GM21723 (cell line): Measurements from ENCODE around the gene ST6GALNAC3.

ENCODE experiments used
- ATAC-seq: cut with Tn5 transposase; IDR thresholded peaks from one replicate; pipeline ENCODE4 v1.9.1; 2021; ENCODE audit warnings: mild to moderate bottlenecking, moderate library complexity; ENCODE audit not compliant: unreplicated experiment

Gene ST6GALNAC3

GRCh38 chr1:76140227-76140626 is 65.7 kb downstream of the ST6GALNAC3 start:
- ATAC-seq = no peak

- ATAC-seq = no peak
These were observed 67.4 kb downstream of the ST6GALNAC3 start for GRCh38 chr1:76141929-76142328.

DNA sequence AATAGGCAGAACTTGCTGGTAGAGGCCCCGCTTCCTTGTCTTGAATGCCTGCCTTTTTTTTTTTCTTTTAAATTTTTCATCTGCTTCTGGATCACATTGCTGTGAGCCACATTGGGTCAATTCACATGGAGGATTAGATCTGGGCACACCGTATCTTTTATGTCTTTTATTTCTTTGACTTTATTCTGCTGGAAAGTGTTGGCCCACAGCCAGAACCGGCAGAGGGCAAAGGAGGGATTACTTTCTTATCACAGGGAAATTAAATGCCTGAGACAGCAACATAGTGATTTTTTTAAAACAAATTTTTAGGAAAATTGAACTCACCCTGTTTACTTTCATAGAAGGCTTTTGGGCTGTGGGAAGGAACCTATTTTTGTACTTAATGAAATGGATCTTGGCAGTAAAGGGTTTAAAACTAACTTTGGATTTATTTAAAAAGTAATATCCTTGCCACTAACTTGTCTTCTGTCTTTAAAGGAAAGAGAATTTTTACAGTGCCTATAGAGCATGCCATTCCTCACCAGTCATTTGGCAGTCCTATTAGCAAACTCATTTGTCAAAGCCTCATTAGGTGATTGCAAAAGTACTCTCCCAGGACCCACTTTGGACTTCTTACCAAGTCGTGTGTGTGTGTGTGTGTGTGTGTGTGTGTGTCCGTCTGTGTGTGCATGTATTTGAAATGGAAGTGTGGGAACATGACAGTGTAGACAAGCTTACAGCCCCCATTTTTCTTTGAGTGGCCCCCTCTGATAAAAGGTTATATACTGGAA is 68.4 kb downstream of the ST6GALNAC3 start:
- no peak for ATAC-seq

- ATAC-seq = no peak
These were observed 69.7 kb downstream of the ST6GALNAC3 start for GRCh38 chr1:76144247-76144646.

- no peak for ATAC-seq
These were observed 70.8 kb downstream of the ST6GALNAC3 start for GRCh38 chr1:76145332-76145731.

DNA sequence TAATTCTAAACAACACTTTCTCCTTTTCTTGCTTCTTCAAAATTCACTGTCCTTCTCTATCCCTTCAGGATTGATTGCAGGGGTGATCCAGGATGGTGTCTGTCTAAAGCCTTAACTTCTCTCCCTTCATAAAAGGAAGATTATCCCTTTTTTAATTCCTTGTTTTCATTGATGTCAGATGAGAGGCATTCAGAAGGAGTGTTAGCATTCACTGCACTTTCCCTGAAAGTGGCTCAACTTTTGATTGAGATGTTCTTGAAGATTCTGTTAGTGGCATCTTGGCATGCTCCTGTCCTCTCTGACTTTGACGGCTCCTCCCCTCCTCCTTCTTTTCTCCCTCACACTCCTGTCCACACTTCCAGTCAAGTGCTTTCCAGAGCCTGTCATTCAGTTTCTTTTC is 71.6 kb downstream of the ST6GALNAC3 start:
- ATAC-seq = no peak

DNA sequence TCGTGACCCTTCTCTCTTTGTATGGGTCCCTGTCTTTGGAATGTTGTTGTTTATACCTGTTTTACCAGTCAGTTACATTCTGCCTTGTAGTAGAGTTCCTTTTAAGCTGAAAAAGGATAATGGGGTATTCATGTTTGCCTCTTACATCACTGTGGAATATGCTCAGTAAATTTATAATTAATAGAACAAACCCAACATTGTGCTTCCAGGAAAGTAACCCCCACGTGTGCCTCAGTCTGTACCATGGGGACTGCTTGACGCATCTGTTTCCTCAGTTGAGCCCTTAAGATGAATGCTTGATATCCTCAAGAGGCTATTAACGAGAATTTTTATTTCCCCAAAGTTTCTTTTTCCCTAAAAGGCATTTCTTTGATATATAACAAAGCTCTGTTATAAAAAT is 73.4 kb downstream of the ST6GALNAC3 start:
- ATAC-seq = no peak

- ATAC-seq = no peak
These were observed 73.9 kb downstream of the ST6GALNAC3 start for GRCh38 chr1:76148460-76148859.

GRCh38 chr1:76153841-76154205 is 79.3 kb downstream of the ST6GALNAC3 start:
- no peak for ATAC-seq

DNA sequence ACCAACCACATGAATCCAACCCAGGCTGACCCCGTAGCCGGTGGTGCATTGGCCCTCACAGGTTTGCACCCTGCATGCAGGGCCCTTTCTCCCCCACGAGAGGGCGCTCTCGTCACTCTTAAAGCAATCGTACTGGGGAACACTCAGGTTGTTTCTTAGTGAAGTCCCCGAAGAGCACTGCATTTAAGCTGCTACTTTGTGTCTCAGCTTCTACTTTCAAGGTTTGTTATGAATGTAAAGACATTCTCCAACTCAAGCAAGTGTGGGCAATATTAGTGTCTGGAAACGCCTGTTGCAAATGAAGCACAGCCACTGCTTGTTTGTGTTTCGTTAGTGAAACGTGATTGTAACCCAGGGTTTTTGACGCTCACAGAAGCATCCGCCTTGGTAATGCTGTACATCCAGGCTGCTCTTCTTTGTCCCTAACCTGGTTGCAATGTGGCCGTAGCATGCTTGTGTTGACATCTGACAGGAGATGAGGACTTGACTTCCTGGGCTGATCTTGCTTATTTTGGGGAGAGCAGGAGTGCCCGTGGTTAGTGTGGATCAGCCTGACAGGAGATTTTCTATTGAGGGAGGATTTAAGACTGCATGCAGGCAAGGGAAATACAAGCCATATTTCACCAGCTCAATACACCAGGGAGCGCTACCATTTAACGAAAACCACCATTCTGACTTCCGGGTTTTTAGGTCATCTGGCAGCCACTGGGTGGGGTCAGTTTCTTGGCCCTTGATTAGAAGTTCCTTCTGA is 79.8 kb downstream of the ST6GALNAC3 start:
- peak; percentile 98 for ATAC-seq

GRCh38 chr1:76156987-76157386 is 82.4 kb downstream of the ST6GALNAC3 start:
- no peak for ATAC-seq

GRCh38 chr1:76158126-76158525 is 83.6 kb downstream of the ST6GALNAC3 start:
- ATAC-seq = no peak

DNA sequence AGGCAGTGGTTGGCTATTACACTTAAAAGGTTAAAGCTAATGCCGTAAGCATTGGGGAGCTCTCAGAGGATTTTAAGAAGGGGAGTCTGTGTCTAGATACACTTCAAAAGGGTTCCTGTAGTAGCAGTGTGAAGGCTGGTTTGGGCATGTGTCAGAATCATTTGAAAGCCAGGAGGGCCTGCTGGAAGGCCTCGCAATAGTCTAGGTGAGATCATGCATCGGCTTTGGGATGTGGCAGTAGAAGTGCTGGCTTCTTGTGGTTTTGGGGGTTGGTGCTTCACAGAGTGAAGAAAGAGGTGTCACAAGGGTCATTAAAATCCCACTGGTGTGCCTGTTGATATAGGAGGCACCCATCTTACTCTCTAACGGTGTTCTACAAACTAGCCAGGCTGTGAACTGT is 85.7 kb downstream of the ST6GALNAC3 start:
- no peak for ATAC-seq

DNA sequence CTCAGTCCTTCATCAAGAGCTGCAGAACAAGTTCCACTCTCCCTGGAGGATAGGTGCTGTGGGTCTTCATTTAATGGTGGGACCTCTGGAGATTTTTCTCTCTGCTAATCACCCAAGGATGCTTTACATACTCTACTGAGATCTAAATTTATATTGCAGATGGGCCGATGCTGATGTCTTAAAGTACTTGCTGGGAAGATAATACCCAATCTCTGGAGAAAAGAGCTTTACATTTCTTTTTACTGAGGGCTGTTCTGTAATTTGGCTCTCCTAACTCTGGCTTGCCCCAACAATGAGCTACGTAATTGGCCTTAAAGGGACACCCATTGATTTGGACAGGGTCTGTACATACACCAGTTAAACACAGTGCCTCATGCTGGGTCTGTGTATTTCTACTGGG is 86.9 kb downstream of the ST6GALNAC3 start:
- no peak for ATAC-seq

- ATAC-seq = no peak
These were observed 87.7 kb downstream of the ST6GALNAC3 start for GRCh38 chr1:76162254-76162653.

DNA sequence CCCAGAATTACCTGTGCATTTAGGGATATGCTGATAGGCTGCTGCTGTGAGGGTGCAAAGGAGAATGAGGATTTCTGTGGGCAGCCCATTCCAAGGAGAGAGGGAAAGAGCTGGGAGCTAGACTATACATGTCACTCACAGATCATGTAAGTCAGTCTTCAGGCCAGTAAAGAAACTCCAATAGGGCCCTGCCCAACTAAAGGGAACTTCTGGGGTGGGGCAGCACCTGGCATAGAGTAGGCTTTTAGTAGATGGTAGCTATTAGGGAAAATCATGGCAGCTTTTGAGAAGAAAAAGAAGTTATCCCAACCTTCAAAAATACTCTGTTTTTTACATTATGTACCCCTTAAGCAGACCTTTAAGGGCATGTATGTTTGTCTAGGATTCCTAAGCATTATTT is 89.6 kb downstream of the ST6GALNAC3 start:
- no peak for ATAC-seq

DNA sequence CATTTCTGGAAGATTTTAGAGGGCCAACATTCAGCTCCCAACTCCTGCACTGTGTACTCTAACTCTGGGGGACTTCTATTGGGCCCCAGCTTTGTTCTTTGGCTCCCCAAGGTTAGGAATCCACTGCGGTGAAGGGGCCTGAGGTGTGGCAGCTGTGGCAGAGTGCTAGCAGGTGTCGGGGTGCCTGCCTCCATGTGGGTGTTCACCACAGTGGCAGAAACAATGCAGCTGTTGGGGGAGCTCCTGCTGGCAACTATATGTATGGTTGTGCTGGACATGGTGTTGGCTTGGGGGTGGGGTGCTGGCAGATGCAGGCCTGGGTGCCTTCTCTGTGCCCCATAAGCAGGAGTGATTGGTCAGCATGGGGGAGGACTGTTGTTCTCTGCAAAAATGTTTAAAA is 95.5 kb downstream of the ST6GALNAC3 start:
- ATAC-seq = no peak

DNA sequence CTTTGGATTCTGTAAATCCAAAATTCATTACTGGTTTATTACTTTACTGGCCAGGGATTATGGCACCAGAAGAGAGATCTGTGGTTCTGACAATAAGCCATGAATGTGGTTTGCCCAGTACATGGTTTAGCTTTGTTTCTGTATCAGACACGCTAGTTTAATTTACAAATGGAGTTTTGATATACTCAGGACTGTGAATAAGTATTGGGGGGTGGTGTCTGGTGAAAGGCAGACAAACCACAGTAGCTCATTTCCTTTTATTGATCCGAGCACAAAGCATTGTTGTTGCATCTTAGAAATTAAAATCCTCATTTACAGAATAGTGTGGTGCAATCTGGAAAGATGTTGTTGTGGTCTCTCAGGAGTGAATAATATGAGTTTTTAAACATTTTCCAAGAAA is 96.0 kb downstream of the ST6GALNAC3 start:
- no peak for ATAC-seq

- no peak for ATAC-seq
These were observed 101.5 kb downstream of the ST6GALNAC3 start for GRCh38 chr1:76176000-76176399.

DNA sequence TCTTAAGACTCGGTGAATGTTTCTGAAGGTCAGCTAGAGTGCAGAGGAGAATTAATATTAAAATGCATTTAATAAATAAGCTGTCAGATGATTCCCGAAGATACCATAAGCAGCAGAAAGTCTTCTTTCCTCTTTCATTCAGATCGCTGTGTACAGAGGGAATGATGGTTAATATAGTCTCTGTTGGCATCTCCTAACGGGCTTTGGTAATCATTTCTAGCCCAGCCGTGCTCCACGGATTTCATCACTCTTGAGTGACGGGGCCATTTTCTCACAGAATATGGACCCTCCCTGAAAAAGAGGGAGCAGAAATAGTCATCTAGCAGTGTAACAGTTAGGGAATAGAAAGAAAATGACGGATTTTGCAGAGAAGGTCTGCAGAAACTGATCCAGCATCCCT is 103.1 kb downstream of the ST6GALNAC3 start:
- no peak for ATAC-seq

- no peak for ATAC-seq
These were observed 104.7 kb downstream of the ST6GALNAC3 start for GRCh38 chr1:76179219-76179698.

GRCh38 chr1:76185207-76185606 is 110.7 kb downstream of the ST6GALNAC3 start:
- ATAC-seq = no peak
